NCI-H2029 treated with DMSO at 0.1 percent for 48 hours (cell line): Measurements from ENCODE around the gene SAP130.

Source experiments
- DNase-seq: peaks from one replicate; lab custom pipeline; 2025; lab: John Stamatoyannopoulos, UW

SAP130 gene

DNA sequence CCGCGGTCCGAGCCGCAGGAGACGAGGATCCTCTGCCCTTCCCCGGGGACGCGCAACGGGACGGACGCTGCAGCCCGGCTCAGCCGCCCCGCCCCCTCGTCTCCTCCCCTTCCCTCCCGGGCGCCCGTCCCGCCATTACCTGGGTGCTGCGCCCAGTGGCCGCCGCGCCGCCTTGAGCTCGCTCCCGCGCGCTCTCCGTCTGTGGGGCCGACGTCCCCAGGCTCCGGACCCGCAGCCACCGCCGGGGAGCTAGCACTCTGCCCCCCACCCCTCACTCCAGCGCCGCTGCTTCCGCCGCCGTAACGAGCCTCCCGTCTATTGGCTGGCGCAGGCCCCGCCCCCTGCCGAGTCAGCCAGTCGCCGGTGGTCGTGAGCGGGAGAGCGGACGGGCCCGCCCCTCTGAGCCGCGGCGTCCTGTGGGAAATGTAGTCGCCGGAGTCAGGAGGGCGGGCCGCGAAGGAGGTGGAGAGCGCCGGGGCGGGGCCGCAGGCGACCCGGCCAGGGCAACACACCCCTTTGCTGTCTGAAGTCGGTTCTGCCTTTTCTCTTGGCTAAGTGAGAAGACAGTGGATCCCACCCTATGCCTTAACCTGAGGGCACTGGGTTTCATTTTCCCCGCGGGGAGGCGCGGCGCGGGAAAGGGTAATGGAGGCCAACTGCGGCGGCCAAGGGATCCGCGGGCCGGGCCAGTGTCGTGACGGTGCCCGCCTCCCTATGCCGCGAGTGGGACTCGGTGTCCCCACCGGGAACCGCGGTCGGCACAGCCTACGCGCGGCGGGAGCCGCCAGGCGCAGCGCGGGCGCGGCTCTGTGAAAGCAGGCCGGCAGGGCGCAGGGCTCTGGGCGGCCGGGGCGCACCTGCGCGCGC lies at the start of gene SAP130:
SAP130 (minus strand) TSS at position 259 of the 867 bp plus-strand sequence. CDS start 1,767 bp downstream, outside the sequence.
- DNase-seq: peak; percentile 78

DNA sequence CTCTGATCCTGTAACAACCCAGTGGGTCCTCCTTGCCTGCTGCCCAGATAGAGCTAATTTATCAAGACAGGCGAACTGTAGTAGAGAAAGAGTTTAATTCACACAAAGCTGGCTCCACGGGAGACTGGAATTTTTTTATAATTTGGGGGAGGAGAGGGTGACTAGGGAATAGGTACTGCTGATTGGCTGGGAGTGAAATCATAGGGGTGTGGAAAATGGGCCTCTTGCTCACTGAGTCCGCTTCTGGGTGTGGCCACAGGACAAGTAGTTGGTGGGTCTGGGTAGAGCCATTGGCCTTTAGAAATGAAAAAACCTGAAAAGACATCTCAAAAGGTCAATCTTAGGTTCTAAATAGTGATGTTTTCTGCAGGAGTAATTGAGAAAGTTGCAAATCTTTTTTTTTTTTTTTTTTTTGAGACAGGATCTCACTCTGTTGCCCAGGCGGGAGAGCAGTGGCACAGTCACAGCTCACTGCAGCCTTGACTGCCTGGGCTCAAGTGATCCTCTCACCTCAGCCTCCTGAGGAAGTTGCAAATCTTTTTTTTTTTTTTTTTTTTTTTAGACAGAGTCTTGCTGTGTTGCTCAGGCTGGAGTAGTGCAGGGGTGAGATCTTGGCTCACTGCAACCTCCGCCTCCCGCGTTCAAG lies 48.7 kb upstream of the SAP130 start:
- no peak for DNase-seq

DNA sequence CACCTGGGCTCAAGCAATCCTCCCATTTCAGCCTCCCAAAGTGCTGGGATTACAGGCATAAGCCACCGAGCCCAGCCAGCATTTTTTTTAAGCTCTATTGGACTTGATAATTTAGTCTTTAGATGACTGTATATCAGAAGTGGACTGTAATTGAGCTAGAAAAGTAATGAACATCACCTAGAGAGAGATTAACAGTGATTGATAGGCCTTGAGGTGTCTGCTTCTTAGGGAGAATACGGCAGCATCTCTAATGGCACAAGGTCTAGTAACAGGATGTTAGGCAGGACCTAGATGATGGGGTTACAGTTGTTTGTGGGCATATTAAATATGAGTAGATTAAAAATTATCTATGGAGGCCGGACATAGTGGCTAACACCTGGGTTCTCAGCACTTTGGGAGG lies 45.4 kb upstream of the SAP130 start:
- DNase-seq: no peak

DNA sequence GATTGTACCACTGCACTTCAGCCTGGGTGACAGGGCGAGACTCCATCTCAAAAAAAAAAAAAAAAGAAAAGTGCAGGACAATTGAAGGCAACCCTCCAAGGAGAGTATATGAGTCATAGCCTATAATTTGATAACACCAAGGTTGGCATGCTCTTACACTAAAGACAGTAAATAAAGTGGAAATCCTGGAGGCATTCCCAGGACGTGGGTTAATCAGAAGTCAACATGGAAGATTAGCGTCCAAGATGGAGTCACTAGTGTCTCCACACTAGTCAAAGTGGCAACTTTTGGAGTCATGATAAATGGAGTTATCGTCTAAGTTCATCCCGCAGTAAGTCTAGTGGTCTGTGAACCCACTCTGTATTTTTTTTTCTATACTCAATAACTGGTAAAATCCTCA lies 41.9 kb upstream of the SAP130 start:
- no peak for DNase-seq

DNA sequence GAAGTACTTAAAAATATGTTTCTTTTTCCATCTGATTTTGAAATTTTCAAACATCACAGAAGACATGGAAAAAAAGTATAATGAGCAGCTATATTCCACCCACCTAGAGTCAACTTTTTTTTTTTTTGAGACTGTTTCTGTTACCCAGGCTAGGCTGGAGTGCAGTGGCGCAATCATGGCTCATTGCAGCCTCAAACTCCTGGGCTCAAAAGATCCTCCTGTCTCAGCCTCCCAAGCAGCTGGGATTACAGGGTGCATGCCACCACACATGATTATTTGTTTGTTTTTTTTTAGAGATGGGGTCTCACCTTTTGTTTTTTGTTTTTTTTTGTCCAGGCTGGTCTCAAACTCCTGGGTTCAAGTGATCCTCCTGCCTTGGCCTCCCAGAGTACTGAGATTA lies 36.5 kb upstream of the SAP130 start:
- DNase-seq: no peak

DNA sequence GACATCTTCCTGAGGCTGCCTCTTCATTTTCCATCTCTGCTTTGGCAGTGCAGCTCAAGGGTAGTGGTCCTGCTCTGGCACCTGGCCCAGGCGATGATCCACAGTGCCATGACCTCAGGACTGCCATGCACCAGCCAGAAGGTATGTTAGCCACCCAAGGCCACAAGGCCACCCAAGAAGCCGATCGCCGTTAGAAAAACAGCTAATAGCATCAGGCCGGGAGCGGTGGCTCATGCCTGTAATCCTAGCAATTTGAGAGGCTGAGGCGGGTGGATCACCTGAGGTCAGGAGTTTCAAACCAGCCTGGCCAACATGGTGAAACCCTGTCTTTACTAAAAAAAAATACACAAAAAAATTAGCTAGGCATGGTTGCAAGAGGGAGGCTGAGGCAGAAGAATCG lies 34.7 kb upstream of the SAP130 start:
- no peak for DNase-seq

DNA sequence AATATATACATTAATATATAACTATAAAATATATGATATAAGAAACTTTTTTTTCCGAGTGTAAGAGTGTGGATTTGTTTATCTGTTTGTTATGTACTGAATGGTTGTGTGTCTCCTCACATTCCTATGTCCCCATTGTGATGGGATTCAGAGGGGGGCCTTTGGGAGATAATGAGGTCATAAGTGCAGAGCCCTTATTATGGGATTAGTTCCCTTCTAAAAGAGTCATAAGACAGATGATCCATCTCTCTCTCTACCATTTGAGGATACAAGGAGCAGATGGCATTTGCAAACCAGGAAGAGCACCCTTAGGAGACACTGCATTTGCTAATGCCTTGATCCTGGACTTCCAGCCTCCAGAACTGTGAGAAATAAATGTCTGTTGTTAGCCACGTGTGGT lies 30.3 kb upstream of the SAP130 start:
- no peak for DNase-seq

DNA sequence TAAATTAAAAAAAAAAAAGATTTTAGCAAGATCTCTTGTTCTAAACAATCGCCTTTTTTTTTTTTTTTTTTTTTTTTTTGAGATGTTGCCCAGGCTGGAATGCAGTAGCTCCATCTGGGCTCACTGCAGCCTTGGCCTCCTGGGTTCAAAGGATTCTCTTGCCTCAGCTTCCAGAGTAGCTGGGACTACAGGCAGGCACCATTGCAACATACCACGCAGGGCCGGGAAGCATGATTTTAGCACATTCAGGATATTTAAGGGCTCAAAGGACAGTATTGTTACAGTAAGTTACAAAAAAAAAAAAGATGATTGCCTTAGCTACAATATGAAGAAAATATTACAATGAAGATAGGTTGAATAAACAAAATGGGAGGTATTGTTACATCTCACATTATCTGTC lies 29.5 kb upstream of the SAP130 start:
- no peak for DNase-seq

DNA sequence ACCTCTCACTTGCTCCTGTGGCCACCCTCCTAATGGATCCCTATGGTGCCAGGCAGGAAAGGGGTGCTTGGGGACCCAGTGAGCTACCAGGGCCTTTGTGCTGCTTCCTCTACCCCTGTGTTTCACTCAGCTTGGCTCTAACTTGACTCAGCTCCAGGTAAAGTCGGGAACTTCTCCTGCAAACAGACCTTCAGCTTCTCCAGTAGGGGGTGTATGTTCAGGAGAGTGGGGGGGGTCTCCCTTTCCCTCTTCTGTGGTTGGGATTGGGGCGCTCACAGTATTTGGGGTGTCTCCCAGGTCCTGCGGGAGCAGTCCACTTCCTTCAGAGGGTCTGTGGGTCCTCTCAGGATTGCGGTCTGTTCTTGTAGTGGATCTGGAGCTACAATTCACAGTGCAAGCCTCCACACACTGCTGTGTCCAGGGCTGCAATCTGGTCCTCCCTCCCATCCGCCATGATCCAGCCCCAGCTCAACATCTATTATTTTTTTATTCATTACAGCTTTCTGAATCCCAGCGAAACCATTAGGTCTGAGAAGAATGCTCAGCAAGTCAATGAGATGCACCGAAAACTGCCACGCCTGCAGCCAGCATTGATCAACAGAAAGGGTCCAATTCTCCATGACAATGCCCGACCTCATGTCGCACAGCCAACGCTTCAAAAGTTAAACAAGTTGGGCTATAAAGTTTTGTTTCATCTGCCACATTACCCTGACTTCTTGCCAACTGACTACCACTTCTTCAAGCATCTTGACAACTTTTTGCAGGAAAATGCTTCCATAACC lies 26.4 kb upstream of the SAP130 start:
- DNase-seq: no peak

DNA sequence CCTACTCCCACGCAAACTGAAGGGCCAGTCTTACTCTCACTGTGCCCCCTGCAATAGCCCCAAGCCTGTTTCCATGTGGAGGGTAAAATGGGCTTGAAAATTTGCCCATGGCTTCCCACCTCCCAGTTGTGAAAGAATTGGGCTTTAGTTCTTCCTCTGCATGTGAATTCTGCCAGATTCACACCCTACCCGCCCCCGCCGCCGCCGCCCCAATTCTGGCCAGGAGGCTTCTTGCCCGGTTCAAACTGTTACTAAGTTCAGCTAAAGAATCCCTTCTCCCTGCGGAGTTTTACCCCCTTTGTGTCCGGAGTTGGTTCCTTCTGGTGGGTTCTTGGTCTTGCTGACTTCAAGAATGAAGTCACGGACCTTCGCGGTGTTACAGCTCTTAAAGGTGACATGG lies 25.5 kb upstream of the SAP130 start:
- DNase-seq: no peak

DNA sequence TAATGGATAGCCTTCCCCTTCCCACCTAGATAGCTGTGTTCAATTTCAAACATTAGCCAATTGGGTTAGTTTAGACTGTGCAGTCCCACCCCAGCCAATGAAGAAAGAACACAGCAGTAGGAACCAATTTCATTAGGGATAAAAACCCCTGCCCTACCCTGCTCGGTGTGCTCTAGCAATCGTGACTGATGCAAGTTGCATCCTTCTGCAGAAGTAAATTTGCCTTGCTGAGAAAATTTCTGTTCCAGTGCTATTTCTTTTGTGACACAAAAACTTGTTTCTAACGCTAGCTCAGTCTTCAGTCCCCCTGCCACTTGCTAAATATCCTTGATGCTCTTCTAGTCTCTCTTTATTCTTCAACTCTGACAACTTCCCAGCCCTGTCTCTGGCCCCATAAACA lies 15.2 kb upstream of the SAP130 start:
- no peak for DNase-seq

DNA sequence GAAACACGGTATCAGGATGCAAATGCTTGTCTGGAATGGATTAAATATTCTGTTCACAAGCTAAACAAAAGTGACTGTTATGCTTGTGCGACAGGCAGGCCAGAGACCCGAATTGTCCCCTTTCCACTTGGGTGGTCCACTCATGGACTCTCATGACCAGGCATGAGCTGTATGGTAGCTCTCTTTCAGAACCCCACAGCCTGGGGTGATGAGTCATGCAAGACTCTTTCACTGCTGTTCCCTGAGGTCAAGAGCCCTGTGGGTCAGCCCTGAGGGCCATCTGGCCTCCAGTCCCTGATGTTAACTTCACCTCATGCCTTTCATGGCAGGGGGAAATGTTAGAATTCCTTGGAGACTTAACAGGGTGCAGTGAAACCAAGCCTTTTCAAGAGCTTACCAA lies 13.7 kb upstream of the SAP130 start:
- DNase-seq: no peak

DNA sequence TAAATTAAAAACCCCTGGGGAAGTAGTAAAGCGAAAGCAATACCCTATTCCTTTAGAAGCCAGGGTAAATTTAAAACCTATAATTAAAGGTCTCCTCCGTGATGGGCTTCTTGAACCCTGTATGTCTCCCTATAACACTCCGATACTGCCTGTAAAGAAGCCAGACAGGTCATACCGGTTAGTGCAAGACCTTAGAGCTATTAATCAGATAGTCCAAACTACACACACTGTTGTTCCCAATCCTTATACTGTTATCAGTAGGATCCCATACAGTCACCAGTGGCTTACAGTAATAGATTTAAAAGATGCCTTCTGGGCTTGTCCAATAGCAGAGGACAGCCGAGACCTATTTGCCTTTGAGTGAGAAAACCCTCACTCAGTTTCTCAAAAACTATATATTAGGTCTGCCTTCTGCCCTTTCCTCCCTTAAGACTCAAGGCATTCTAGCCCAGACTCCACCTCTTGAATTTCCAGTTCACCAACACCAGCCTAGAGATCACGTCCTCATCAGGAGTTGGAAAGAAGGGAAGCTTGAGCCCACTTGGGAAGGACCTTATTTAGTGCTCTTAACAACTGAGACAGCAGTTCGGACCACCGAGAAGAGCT lies 12.4 kb upstream of the SAP130 start:
- no peak for DNase-seq

DNA sequence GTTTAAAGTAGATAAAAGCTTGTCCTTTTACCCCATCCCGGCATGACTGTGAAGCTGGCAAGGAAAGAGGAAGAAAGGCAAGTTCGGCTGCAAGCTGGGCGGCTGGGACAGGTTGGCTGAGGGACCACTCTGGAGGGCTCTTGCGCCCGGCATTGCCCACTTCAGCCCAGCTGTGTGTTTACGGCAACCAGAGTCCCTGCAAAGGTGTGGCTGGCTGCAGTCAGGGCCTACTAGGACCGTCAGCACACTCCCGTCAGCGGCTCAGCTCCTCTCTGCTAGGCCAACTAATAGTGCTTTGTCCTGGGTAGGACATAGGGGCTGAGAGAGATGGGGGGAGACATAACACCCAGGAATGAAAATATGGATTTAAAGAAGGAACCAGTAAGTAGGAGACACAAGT lies 11.7 kb upstream of the SAP130 start:
- no peak for DNase-seq

DNA sequence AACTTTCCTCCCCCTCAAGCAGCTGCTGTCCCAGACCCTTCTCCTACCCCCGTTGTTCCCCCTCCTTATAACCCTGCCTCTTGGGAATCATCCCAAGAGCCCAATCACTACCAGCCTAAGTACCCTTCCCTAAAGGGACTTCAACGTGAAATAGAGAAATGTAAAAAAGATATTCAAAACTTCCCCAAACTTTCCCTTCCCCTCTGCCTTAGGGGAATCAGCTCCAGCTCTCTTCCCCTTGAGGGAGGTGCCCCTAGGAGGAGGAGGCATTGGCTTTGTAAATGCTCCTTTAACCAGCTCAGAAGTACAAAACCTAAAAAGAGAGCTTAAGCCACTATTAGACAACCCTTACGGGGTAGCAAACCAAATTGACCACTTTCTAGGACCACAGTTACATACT lies 10.6 kb upstream of the SAP130 start:
- DNase-seq: no peak

DNA sequence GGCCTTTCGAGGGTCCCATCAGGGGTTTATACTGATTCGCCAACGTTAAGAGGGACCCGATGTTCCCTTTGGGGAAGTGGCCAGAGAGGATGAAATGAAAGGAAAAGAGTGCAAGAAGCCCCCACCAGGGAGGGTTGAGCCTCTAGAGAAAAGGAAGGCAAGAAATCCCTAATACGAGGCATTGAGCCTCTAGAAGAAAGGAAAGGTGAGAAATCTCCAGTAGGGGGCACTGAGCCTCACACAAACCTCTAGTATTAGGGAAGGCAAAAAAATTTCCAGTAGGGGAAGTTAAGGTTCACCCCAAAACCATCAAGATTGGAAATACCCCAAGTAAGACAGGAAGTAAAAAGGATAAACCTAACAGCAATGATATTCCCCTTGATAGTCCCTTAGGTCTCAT lies 9.8 kb upstream of the SAP130 start:
- DNase-seq: no peak

DNA sequence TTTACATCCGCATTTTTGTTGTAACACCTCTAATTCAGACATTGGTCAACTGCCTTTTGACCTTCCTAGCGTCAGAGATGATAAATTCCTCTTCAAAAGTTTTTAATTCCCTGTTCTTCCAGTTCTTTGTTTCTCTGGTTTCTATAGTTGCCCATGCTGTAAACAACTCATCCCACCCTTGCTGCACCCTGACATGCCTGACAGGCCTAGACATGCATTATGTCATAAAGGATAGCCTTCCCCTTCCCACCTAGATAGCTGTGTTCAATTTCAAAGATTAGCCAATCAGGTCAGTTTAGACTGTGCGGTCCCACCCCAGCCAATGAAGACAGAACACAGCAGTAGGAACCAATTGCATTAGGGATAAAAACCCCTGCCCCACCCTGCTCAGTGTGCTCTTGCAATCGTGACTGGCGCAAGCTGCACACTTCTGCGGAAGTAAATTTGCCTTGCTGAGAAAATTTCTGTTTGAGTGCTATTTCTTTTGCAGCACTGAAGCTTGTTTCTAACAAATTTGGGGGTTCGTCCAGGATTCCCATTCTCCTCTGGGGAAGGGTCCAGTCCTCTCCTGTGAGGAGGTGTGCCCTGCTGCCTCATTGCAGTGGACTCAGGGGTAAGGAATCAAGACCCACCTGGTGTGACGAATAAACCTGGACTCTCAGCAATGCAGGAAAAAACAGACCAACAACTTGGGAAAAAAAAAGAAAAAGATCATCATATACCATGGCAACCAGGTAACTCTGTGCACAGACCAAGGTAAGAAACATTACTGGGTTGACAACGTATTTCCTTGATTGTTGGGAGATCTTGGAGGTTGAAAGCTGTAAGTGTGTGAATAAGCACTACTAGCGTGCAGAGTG lies 9.1 kb upstream of the SAP130 start:
- no peak for DNase-seq

DNA sequence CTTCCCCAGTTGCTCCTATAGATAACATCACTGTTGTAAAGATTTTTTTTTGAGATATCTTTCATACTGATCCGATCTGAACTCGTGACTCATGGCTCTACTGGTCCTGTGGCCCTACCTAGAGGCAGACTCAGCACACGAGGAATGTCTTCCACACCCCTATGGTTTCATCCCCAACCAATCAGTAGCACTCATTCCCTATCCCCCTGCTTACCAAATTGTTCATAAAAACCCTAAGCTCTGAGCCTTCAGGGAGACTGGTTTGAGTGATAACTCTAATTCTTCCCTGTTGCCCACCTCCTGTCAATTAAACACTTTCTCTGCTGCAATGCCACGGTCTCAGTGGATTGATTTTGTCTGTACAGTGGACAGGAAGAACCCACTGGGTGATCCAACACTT lies 4.2 kb upstream of the SAP130 start:
- DNase-seq: no peak

DNA sequence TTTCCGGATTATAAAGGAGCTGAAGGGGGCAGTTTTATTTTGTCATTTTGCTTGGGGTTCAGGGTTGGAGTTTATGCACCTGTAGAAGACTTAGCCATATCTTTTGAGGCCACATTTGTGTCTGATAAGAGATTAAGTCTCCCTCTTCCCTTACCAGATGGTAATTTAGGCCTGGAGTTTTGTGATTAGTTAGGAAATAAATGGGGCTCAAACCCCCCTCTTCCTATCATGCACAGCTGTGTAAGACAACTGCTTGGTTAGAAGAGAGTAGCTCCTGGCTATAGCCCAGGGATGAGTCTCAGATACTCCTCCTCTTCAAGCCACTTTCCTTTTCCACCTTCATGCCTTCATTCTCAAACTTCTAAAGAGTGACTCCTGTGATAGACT lies 802 bp upstream of the SAP130 start:
- no peak for DNase-seq

DNA sequence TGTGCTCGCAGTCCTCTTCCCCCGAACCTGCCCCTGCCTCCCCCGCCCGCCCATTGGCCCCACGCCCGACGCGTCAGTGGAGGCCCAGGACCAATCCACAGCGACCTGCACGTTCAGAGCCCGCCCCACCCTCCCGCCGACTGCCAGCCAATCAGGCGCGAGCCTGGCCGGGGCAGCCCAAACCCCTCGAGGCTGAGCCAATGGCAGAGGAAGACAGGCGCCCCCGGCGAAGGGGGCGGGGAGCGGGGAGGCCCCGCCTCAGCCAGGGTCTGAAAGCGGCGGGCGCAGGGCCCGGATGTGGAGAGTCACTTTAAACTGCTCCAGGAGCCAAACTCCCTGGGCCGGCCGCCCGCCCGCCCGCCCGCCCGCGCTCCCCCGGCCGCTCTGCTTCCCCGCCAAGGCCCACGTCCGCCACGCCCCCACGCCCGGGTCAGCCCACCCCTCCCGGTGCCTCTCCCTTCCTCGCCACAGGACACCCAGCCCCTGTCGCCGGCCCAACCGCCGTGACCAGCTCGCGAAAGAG lies 520 bp downstream of the SAP130 start:
- DNase-seq: peak; percentile 81
